MM.1S (cell line): ENCODE data around the gene FBN2.

Experiments used
- DNase-seq: peaks from one replicate; pipeline ENCODE4 v3.0.0-alpha.2; 2015
- H2AFZ ChIP-seq: fragments of 300-600 bp; sonication (generic); 2 replicates; pipeline ENCODE4 v1.6.0; 2016; ENCODE audit warnings: antibody characterized with exemption, low read length
- H3F3A ChIP-seq: fragments of 300-600 bp; sonication (generic); 2 replicates; pipeline ENCODE4 v1.6.1; 2016; ENCODE audit warnings: mild to moderate bottlenecking, antibody characterized with exemption, low read length, moderate library complexity, mixed read lengths; ENCODE audit not compliant: insufficient read depth
- H3K27ac ChIP-seq: fragments of 300-600 bp; sonication (generic); 2 replicates; pipeline ENCODE4 v1.5.1; 2016; ENCODE audit warnings: mild to moderate bottlenecking, low read length
- H3K27me3 ChIP-seq: fragments of 300-600 bp; sonication (generic); replicated peaks from 2 replicates; pipeline ENCODE4 v1.6.0; 2016; ENCODE audit warnings: low read length; ENCODE audit not compliant: insufficient read depth
- H3K36me3 ChIP-seq: fragments of 300-600 bp; sonication (generic); replicated peaks from 2 replicates; pipeline ENCODE4 v1.6.1; 2016; ENCODE audit warnings: mild to moderate bottlenecking, low read length, mixed read lengths; ENCODE audit not compliant: insufficient read depth
- H3K4me1 ChIP-seq: fragments of 300-600 bp; sonication (generic); 2 replicates; pipeline ENCODE4 v1.6.1; 2016; ENCODE audit warnings: low read length, mixed read lengths
- H3K4me2 ChIP-seq: fragments of 300-600 bp; sonication (generic); 2 replicates; pipeline ENCODE4 v1.6.0; 2016; ENCODE audit warnings: low read depth, low read length
- H3K4me3 ChIP-seq: fragments of 300-600 bp; sonication (generic); 2 replicates; pipeline ENCODE4 v1.5.1; 2016; ENCODE audit warnings: low read length, mixed read lengths
- H3K79me2 ChIP-seq: fragments of 300-600 bp; sonication (generic); 2 replicates; pipeline ENCODE4 v1.6.1; 2016; ENCODE audit warnings: mixed run types, low read length, mixed read lengths
- H3K9ac ChIP-seq: fragments of 300-600 bp; sonication (generic); 2 replicates; pipeline ENCODE4 v1.6.1; 2016; ENCODE audit warnings: low read length, mixed read lengths
- H3K9me2 ChIP-seq: fragments of 300-600 bp; sonication (generic); replicated peaks from 2 replicates; pipeline ENCODE4 v1.6.1; 2016; ENCODE audit warnings: mild to moderate bottlenecking, low read length, mixed read lengths; ENCODE audit not compliant: insufficient read depth
- H3K9me3 ChIP-seq: fragments of 300-600 bp; sonication (generic); replicated peaks from 2 replicates; pipeline ENCODE4 v1.6.1; 2016; ENCODE audit warnings: mild to moderate bottlenecking, low read length, mixed read lengths; ENCODE audit not compliant: insufficient read depth
- H4K20me1 ChIP-seq: fragments of 300-600 bp; sonication (generic); 2 replicates; pipeline ENCODE4 v1.6.1; 2016; ENCODE audit warnings: mild to moderate bottlenecking, low read length, moderate library complexity, mixed read lengths; ENCODE audit not compliant: insufficient read depth
- EZH2 ChIP-seq: fragments of 300-600 bp; sonication (generic); optimal IDR thresholded peaks from 2 replicates; pipeline ENCODE3; 2017; ENCODE audit warnings: low read depth, mild to moderate bottlenecking, antibody characterized with exemption, low read length, mixed read lengths
- EZH2phosphoT487 ChIP-seq: fragments of 300-600 bp; sonication (generic); IDR thresholded peaks from 2 replicates; pipeline ENCODE4 v1.6.1; 2018; ENCODE audit warnings: antibody characterized with exemption, low read length
- TF ChIP-seq, protein P1 (sequence below): fragments of 300-600 bp; sonication (generic); IDR thresholded peaks from 2 replicates; pipeline ENCODE4 v1.5.1; 2016; ENCODE audit warnings: antibody characterized with exemption, low read length, mixed read lengths

The FBN2 gene

DNA sequence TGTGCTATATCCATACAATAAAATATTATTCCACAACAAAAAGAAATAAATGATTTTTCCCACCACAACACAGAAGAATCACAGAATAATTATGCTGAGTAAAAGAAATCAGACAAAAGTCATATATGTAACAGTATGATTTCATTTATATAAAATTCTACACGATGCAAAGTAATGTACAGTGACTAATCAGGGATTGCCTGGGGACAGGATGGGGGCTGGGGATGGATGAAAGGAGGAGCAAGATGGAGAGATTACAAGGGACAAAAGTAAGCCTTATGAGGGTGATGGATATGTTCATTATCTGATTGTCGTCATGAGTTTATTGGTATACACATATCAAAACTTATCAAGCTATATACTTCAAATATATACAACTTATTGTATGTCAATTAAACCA lies 154.0 kb downstream of the FBN2 start:
- Histone ChIP-seq H3K4me1 (no peaks in the 10 kb centered on the region), H3K27me3 (no peaks in the 10 kb centered on the region), H3K4me2 (no peak overlapping the region), H3K27ac (no peak overlapping the region), H4K20me1 (no peaks in the 10 kb centered on the region), H3F3A (no peaks in the 10 kb centered on the region), H3K9ac (no peak overlapping the region), H3K9me3 (no peaks in the 10 kb centered on the region), H3K79me2 (no peaks in the 10 kb centered on the region), H3K36me3 (no peaks in the 10 kb centered on the region), H3K9me2 (no peaks in the 10 kb centered on the region), H3K4me3 (no peak overlapping the region), H2AFZ (no peak overlapping the region)
- no peak for DNase-seq
- TF ChIP-seq EZH2 (no peak), EZH2phosphoT487 (no peak)
- TF ChIP-seq, protein P1, sequence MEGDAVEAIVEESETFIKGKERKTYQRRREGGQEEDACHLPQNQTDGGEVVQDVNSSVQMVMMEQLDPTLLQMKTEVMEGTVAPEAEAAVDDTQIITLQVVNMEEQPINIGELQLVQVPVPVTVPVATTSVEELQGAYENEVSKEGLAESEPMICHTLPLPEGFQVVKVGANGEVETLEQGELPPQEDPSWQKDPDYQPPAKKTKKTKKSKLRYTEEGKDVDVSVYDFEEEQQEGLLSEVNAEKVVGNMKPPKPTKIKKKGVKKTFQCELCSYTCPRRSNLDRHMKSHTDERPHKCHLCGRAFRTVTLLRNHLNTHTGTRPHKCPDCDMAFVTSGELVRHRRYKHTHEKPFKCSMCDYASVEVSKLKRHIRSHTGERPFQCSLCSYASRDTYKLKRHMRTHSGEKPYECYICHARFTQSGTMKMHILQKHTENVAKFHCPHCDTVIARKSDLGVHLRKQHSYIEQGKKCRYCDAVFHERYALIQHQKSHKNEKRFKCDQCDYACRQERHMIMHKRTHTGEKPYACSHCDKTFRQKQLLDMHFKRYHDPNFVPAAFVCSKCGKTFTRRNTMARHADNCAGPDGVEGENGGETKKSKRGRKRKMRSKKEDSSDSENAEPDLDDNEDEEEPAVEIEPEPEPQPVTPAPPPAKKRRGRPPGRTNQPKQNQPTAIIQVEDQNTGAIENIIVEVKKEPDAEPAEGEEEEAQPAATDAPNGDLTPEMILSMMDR: no peak

- TF ChIP-seq EZH2 (no peak), EZH2phosphoT487 (no peak)
- TF ChIP-seq, protein P1: no peak
- Histone ChIP-seq H2AFZ (no peak overlapping the region), H4K20me1 (no peaks in the 10 kb centered on the region)
Observed at GRCh38 chr5:128380337-128380736, 157.7 kb downstream of the FBN2 start.

GRCh38 chr5:128378632-128379031 lies 159.4 kb downstream of the FBN2 start:
- Histone ChIP-seq H3K27ac (no peak overlapping the region), H3K4me1 (no peaks in the 10 kb centered on the region), H3K4me3 (no peak overlapping the region), H3K4me2 (no peak overlapping the region), H4K20me1 (no peaks in the 10 kb centered on the region), H3K9ac (no peak overlapping the region), H3F3A (no peaks in the 10 kb centered on the region), H3K9me3 (no peaks in the 10 kb centered on the region; the same call in 1 of the 2 replicates), H3K79me2 (no peaks in the 10 kb centered on the region), H2AFZ (no peak overlapping the region), H3K36me3 (no peaks in the 10 kb centered on the region), H3K9me2 (no peaks in the 10 kb centered on the region), H3K27me3 (no peaks in the 10 kb centered on the region)
- DNase-seq: no peak
- TF ChIP-seq EZH2 (no peak), EZH2phosphoT487 (no peak)
- TF ChIP-seq, protein P1: no peak

More at GRCh38 chr5:128380337-128380736, 157.7 kb downstream of the FBN2 start:
- Histone ChIP-seq H3K36me3 (no peaks in the 10 kb centered on the region), H3K4me3 (no peak overlapping the region), H3K9ac (no peak overlapping the region), H3K27ac (no peak overlapping the region), H3K9me2 (no peaks in the 10 kb centered on the region), H3K27me3 (no peaks in the 10 kb centered on the region), H3K4me2 (no peak overlapping the region), H3K79me2 (no peaks in the 10 kb centered on the region), H3F3A (no peaks in the 10 kb centered on the region), H3K4me1 (no peaks in the 10 kb centered on the region), H3K9me3 (no peaks in the 10 kb centered on the region)
- no peak for DNase-seq
